CD4-positive, alpha-beta T cell treated with Interleukin-15 for 4 hours (primary cell): Measurements from ENCODE around the gene ESPN.
"Not testable (repeated sequence)": the region's sequence is repeated elsewhere in the genome, so short reads cannot be mapped to it uniquely, and the experiment has no call there.

Experiments used
- DNase-seq: peaks from one replicate; pipeline ENCODE4 v3.0.0-alpha.2; 2020; ENCODE audit warnings: low spot score

The ESPN gene

DNA sequence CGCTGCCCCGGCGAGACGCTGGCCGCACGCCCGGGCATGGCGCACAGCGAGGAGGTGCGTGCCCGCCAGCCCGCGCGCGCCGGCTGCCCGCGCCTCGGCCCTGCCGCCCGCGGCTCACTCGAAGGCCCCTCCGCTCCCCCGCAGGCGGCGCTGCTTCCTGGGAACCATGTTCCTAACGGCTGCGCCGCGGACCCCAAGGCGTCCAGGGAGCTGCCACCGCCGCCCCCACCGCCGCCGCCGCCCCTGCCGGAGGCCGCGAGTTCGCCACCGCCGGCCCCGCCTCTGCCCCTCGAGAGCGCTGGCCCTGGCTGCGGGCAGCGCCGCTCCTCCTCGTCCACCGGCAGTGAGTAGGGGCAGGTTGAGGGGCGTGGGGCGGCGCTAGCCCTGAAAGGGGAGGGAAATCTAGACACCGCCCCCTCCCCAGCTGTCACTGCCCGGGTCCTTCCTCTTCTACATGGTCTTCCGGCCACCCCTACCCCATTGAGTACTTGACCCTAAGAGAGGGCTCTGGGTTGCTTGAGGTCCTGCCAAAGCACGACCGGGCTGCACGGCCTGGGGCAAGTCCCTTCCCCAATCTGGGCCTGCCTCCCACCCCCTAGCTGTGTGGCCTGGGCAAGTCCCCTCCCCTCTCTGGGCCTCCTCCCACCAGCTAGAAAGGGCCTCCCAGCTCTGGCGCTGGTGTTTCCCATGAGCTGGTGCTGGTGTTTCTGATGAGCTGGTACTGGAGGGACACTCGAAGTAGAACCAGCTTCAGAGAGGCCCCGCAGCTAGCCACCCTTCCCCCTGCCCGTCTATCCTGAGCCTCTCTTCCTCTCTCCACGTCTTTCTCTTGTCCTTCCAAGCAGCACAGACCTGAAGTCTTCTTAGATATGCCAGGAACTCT lies 24.4 kb downstream of the ESPN start:
- no peak for DNase-seq

DNA sequence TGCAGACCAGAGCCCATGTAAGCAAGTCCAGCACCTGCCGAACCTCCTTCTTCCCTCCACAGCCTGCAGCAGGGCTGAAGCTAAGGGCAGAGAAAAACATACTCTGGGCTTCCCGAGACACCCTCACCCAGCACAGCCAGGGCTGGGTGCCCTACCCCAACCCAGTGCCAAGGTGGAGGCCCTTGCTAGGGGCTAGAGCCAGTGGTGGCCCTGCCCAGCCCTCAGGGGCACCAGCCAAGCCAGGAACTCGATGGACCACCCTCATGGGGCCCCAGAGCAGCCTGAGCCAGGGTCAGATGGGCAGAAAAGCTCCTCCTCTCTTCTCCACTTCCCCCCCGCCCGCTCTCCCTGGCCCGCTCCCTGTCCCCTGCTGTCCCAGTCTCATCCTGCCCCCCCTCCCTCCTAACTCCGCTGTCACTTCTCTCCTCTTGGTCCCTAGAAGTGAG lies 25.5 kb downstream of the ESPN start:
- DNase-seq = no peak

DNA sequence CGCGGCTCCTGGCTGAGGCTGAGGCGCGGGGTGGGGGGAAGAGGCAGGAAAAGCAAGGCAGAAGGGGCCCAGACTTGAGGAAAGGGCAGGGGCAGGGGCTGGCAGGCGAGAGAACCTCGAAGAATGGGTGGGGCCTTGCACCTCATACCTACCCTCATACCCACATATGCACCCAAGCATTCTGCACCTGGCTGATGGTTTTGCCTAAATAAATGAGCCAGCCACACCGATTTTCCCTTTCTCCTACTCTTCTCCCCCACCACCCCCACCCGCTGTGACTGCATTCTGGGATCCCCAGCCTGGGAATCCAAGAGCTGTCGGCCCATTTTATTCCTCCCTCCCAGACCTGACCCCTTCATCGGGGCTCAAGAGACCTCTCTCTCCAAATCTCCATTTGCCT lies 25.9 kb downstream of the ESPN start:
- DNase-seq = not testable (repeated sequence)

DNA sequence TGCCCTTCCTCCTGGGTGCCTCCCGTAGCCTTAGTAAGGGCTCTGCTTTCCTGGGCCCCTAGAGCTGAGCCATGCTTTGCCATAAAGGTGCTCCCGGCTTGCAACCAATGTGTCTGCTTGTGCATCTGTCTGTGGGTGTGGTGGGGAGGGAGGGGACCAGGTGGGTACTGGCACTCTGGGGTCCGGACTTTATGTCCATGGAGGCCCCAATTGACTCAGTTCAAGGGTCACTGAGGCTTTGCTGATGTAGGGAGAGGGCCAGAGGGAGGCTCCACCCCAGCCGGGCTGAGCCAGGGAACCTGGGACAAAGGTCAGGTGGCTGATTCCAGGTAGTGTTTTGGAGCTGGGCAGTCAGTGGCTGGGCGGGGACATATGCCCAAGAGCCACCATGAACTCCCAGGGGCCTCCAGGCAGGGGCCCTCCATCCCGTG lies 26.4 kb downstream of the ESPN start:
- no peak for DNase-seq

DNA sequence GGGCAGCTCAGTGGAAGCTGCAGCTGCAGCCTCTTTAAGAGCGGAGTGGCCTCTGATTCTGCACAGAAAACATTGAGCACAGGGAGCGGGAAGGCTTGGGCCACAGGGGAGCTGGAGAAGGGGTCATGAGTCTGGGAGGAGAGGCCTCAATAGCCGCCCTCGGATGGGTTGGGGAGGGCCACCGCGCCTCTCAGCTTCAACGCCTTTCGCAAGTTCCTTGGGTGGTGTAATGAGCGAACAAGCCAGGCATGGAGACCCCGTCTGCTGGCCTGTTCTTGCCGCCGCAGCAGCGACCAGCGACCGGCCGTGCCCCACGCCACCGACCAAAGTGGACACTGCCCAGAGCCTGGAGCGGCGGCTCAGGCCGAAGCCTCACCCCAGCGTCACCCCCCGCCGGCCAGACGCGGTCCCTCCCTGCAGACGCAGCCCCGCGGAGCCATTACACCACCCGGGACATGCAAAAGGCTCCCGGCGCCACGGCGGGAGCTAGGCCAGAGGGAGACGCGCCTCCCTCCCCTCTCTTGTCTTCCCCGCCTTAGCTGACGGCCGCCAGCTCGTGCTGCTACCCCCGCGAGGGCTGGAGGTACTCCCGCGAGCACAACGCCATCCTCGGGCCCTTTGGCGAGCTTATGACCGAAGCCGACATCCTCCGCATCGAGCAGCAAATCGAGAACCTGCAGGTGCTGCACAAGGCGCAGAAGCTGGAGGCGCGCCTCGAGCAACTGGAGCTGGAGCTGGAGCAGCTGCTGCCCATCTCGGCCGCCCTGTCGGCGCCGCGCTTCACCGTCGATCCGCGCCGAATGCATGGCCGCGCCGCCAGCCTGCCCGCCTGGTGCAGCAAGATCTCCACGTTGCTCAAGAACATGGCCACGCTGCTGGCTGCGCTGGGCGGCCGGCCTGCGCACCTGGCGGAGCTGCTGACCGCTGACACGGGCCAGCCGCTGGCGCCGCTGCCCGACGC lies 29.6 kb downstream of the ESPN start:
- not testable (repeated sequence) for DNase-seq

DNA sequence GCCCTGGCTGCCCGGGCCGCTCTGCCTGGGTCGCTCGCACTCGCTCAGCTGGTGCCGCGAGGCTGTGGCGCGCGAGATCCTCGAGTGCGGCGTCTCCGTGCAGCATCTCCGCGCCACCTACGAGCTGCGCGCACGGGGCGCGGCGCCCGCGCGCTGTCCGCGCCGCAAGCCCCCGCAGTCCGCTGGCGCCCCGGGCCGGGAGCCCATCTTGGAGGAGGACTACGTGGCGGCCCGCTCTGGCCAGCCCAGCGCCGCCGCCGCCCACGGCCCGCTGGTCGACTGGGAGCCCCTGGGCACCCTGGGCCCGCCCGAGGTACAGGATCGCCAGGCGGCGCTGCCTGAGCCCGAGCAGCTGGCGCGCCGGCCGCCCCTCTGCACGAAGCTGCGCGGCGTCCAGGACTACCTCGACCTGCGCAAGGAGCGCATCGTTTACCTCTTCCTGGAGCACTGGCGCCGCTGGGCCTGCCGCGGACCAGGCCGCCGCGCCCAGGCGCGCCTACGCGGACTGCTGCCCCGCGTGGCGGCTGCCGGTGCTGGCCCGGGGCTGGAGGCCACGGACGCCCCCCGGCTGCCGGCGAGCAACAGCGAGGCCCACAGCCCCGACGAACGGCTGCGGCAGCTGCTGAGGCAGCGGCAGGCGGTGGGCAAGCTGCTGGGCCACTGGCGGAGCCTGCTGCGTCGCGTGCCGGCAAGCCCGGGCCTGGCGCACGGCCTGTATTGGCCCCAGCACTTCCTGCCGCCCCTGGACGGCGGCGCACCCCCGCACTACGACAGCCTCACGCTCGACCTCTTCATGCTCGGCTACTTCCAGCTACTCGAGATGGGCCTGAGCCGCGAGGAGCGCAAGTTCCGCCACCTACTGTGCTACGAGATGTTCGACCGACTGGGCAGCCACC lies 30.5 kb downstream of the ESPN start:
- DNase-seq = peak; percentile 46

DNA sequence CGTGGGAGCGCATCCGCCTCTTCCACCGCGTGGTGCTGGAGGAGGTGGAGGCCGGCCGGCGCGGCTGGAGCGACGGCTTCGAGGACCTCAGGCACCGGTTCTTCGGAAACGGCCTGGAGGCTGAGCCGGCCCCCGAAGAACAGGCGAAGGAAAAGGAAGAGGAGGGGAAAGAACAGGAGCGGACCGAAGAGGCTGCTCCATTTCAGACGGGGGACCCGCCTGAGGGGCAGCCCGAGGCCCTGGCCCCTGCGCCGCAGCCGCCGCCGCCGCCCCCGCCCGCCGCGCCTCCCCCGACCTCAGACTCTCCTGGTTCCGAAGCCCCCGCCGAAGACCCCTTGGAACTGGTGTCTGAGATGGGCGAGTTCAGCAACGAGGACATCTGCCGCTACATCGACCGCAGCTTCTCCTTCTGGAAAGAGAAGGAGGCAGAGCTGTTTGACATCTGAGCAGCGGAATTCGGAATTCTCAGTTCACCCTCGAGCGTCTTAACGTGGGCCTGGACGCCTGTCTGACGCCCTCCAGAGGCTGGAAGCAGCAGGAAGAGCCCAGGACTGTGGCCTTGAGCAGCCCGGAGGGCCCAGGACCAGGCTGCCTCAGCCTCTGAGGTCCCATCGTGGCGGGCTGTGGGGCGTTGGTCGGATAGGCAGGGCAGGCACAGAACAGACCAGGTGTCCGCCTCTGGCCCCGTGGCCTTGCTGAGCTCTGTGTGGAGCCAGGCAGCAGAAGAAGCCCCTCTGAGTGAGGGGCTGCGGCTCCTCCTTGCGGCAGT lies 31.4 kb downstream of the ESPN start:
- not testable (repeated sequence) for DNase-seq

DNA sequence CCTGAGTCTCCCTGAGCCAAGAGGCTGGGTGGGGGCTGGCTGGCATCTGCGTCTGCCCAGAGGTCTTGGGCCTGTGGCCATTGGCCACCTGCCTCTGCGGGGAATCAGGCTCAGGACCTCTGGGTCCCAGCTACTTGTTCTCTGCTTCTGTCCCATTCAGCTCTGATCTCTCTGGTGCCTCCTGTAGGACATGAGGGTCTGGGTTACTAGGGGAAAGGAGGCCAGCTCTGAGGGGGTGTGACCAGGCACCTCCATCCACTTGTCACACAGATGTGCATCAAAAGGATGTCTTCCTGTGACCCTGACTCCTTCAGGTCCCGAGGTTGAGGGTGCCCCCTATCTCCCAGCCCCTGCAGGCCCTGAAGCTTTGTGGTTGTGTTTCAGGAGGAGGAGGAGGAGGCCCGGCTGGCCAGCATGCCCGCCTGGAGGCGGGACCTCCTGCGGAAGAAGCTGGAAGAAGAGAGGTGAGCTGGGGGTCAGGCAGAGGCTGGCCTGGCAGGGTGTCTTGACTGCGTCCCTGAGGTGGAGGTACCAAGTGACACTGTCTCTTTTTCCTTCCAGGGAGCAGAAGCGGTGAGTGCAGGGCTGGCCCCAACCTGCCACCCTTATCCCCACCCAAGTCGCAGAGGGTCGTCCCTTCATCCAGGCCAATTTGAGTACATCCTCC lies 32.4 kb downstream of the ESPN start:
- no peak for DNase-seq

DNA sequence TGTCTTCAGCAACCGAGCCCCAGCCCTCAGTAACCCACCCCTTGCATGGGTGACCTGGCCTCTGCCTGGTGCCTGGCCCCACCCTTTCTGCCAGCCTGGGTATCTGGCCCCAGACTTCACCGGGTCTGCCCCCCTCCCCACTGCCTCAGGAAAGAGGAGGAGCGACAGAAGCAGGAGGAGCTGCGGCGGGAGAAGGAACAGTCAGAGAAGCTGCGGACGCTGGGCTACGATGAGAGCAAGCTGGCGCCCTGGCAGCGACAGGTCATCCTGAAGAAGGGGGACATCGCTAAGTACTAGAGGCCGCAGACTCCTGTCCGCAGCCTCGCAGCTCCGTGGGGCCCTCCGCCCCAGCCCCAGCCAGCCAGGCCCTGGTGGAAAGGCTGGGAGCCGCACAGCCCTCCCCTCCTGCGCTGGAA lies 35.3 kb downstream of the ESPN start:
- peak; percentile 78 for DNase-seq

DNA sequence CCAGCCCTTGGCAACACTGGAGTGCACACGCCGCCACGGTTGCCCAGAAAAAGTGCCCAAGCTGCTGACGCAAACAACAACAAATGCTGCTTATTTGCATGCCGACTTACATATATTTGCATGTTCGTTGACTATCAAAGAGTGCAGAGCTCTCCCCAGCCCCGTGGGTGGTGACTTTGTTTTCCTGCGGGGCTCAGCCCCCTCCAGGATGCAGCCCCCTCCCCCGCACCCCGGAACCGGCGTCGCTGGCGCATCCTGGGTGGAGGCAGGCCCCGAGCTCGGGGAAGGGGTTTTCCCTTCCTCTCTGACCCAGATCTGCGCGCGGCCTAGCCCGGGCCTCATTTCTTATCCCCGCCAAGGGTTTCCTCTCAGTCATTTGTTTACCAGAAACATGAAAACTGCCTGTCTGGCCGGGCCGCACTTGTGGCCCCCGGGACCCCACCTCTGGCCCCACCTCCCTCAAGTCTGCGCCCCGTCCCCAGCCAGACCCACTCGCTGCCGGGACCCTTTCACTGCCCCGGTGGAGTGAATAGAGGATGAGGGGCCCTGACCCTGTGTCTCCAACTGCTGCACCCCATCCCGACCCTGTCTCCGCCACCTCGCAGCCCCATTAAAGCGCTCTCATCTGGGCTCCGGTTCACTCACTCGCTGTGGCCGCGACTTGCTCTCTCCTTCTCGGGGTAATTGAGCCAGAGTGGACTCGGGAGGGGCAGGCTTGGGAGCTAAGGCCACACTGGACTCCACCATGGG lies 35.9 kb downstream of the ESPN start:
- DNase-seq = peak; percentile 93

DNA sequence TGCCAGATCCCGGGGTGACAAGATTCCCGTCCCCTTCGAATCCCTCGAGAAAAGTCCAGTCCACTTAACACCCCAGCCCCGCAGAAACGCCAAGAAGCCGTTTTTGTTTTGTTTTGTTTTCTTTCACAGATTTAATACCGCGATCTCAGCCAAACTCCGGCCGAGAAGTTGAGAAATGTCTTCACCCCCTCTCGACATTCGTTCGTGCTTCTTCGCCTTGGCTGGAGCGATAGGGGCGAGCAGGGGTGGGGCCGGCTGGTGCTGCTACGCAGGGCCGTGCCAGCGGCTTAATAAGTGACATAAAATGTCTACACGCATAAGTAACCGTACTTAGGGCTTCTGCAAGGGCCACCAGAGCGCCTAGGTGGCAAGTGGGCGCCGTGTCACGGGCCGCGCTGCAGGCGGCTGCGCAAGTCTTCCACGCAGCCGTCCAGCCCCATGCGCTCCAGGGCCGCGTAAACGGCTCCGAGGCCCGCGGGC lies 36.5 kb downstream of the ESPN start:
- no peak for DNase-seq

DNA sequence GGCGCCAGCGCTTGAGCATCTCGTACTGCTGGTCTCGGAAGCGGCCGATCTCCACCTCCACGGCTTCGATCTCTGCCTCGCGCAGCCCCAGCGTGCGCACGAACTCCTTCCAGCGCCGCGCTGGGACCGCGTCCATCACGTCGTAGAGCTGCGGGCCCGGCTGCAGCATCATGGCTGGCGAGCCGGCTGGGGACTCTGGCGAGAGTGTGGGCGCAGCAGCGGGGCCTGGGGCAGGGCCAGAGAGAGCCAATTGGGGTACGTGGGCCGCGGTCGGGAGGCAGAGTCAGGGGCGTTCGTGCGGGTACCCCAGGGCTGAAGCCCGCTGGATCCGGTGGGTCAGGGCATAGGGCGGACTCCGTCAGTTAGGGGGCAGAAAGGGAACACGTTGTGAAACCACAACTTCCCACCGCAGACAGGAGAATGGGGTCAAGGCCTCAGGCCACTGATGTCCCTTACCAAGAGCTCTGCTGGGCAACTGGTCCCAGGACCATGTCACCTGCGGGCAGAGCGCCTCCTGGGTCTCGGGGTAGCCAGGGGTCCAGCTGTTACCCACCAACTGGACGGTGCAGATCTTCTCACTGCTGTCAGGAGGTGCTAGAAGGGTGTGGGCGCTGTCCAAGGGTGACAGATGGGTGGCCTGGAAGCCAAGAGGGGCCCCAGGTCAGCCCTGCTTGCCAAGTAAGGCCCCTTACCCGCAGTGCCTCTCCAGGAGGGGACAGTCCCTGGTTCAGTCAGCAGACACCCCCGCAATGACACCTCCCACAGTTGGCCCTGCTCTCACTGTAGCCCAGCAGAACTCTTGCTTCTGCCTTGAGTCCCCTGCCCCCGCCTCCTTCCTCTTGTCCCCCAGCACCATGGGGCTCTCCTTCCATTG lies 37.2 kb downstream of the ESPN start:
- no peak for DNase-seq

DNA sequence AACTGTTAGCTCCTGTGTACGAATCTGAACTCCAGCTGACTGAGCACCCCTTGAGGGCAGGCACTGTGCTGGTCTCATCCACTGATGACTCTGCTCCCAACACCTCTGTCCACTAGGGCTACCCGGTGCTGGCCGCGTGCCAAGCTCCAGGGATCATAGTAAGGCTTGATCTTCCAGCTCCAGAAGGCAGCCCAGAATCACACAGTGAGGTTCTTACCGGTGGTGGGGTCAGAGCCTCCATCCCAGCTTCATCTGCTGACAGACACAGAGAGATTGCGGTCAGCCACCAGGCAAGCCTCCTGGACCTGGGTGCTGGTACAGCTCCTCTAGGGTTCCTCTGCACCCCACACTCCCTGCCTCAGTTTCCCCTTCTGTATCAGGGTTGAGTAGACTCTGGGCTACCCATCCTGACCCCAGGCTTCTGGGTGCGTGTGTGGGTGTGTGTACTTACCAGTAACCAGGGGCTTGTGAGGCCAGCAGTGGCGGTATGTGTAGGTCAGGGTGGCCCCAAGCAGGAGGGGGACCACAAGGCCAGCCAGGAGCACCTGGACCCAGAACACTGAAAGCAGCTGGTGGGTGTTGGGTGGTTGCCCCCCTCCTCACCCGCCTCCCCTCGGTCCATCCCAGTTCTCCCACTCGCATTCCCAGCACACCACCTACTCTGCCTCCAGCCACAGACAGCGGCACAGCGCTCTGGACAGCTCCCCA lies 38.0 kb downstream of the ESPN start:
- no peak for DNase-seq

DNA sequence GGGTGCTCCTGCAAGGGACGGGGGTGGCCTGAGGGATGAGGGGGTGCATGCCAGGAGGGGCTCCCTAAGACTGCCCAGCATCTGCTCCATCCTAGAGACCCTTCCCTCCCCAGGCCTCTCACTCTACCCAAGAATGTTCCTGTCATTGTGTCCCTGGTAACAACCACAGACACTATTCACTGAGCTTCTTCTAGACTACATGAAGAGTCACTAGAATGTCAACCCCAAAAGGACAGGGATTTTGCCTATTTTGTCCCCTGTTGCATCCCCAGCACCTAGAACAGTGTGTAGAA lies 38.5 kb downstream of the ESPN start:
- no peak for DNase-seq

DNA sequence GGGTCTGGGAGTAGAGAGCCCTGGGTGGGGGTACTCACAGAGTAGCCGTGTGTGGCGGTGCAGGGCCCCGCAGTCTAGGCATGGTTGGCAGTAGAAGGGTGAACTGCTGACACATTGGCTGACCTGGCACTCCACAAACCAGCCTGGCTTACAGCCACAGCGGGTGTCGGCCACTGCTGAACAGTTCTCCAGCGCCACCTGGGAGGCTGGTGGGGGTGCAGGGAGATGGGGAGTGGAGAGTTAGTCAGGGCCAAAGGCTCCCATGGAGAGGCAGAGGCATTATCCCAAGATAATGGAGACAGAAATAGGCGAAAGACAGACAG lies 39.9 kb downstream of the ESPN start:
- peak; percentile 60 for DNase-seq

DNA sequence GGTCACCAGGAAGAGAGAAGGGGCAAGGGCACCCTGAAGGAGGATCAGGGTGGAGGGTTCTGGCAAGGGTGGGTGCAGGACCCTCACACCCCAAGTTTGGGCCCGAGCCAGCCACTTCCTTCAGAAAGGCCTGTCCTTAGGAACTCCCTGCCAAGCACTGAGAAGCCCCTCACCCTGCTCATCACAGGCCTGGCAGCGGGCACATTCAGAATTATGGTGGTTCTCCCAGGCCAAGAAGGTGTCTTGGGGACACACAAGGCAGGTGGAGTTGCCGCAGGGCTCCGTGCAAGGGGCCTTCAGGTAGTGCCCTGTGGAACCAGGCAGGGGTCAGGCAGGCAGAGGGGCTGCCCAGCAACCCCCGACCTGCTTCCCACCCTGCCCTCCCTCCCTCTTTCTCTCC lies 40.3 kb downstream of the ESPN start:
- no peak for DNase-seq

DNA sequence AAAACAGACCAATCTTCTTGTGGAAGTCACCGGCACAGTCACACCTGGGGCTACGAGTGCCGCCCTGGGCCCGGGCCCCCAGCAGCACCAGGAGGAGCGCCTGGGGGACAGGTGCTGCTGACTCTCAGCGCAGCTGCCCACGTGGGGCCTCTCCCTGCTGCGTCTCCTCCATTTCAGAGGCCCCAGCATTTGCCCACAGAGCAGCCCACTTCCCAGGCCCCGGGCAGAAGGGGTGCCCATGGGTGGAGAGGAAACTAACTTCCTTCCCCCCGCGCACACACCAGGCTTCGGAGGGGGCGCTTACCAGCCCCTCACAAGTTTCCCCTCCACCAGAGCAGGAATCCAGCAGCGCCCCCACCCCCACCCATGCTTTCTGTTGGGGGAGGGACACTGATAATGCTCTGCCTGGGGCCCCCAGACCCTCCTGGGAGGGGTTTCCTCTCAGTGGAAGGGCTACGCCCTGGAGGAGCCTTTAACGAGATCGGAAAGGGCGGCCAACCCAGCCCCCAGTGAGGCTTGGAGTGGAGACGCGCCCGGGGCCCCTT lies 41.0 kb downstream of the ESPN start:
- peak; percentile 35 for DNase-seq

DNA sequence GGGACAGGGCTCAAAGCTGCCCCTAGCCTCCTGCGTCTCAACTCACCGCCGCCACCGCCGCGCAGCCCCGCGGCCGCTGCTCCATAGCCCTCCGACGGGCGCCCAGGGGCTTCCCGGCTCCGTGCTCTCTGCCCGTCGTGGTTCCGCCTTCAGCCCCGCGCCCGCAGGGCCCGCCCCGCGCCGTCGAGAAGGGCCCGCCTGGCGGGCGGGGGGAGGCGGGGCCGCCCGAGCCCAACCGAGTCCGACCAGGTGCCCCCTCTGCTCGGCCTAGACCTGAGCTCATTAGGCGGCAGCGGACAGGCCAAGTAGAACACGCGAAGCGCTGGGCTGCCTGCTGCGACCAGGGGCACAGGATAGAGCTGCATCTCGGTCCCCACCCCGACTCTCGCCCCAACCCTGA lies 41.4 kb downstream of the ESPN start, which contains the start of gene TNFRSF25:
Gene TNFRSF25 (minus strand): TSS at position 151 of the 400 bp plus-strand sequence. CDS start 66 bp downstream, at position 85.
- DNase-seq = peak; percentile 63
